Liver (tissue), 9 donors: Measurements from ENCODE around the gene NACAD. TPM values are rescaled to one million over a fixed set of nuclear protein-coding genes. Genes with fewer than 3 reads are reported as not detected.

ENCODE experiments used
- DNase-seq: peaks from one replicate; pipeline ENCODE4 v3.0.0-alpha.2; 2017; ENCODE audit warnings: low spot score
- H3K27ac ChIP-seq, 2 donors: one replicate each; pipeline ENCODE4 v1.7.0; 2013; ENCODE audit warnings: inconsistent platforms in 2 of 2, low read length in 2 of 2, control low read depth in 1 of 2, low read depth in 1 of 2, mild to moderate bottlenecking in 1 of 2
- H3K27me3 ChIP-seq, 4 donors: one replicate each; pipeline versions ENCODE4 v1.6.1 to v1.7.0; 2013; ENCODE audit warnings: low read length in 3 of 4, inconsistent platforms in 1 of 4, mild to moderate bottlenecking in 1 of 4, moderate library complexity in 1 of 4; ENCODE audit not compliant: control insufficient read depth in 4 of 4, insufficient read depth in 4 of 4
- H3K36me3 ChIP-seq, 4 donors: one replicate each; pipeline versions ENCODE4 v1.6.1 to v1.7.0; 2013; ENCODE audit warnings: low read length in 3 of 4, mild to moderate bottlenecking in 3 of 4, low read depth in 1 of 4, moderate library complexity in 1 of 4; ENCODE audit not compliant: control insufficient read depth in 4 of 4, insufficient read depth in 3 of 4
- H3K4me1 ChIP-seq, 4 donors: one replicate each; pipeline versions ENCODE4 v1.6.1 to v1.7.0; 2013; ENCODE audit warnings: low read length in 3 of 4, mild to moderate bottlenecking in 3 of 4, moderate library complexity in 1 of 4; ENCODE audit not compliant: control insufficient read depth in 4 of 4, insufficient read depth in 4 of 4
- H3K4me3 ChIP-seq, 3 donors: one replicate each; pipeline versions ENCODE4 v1.6.1 to v1.7.0; 2013; ENCODE audit warnings: low read length in 3 of 3, control low read depth in 1 of 3, low read depth in 1 of 3, mild to moderate bottlenecking in 1 of 3
- H3K9ac ChIP-seq, 2 donors: one replicate each; pipeline ENCODE4 v1.7.0; 2013; ENCODE audit warnings: low read length in 2 of 2, mild to moderate bottlenecking in 2 of 2, moderate library complexity in 2 of 2, control low read depth in 1 of 2, low read depth in 1 of 2
- H3K9me3 ChIP-seq, 4 donors: one replicate each; pipeline versions ENCODE4 v1.6.1 to v1.7.0; 2013; ENCODE audit warnings: low read length in 3 of 4; ENCODE audit not compliant: control insufficient read depth in 4 of 4
- ATF3 ChIP-seq: IDR thresholded peaks from 2 replicates; pipeline ENCODE4 v1.6.1; 2016; ENCODE audit warnings: antibody characterized with exemption
- EGR1 ChIP-seq, 2 donors: IDR thresholded peaks; 2 replicates each; pipeline ENCODE4 v1.6.1; 2016 to 2018; ENCODE audit warnings: antibody characterized with exemption in 2 of 2, low read depth in 2 of 2
- FOXA1 ChIP-seq: IDR thresholded peaks from 2 replicates; pipeline ENCODE4 v1.6.1; 2016; ENCODE audit warnings: antibody characterized with exemption
- FOXA2 ChIP-seq: IDR thresholded peaks from 2 replicates; pipeline ENCODE4 v1.6.1; 2016; ENCODE audit warnings: antibody characterized with exemption
- GABPA ChIP-seq, 2 donors: IDR thresholded peaks in 1 of 2; conservative IDR thresholded peaks in 1 of 2; 2 replicates each; pipeline ENCODE4 v1.6.1; 2016; ENCODE audit warnings: antibody characterized with exemption in 2 of 2, mild to moderate bottlenecking in 1 of 2, moderate library complexity in 1 of 2
- HNF4A ChIP-seq, 2 donors: conservative IDR thresholded peaks; 2 replicates each; pipeline ENCODE4 v1.6.1; 2016; ENCODE audit warnings: antibody characterized with exemption in 2 of 2, mild to moderate bottlenecking in 2 of 2
- HNF4G ChIP-seq: IDR thresholded peaks from 2 replicates; pipeline ENCODE4 v1.6.1; 2016; ENCODE audit warnings: antibody characterized with exemption
- JUND ChIP-seq, 2 donors: IDR thresholded peaks; 2 replicates each; pipeline ENCODE4 v1.6.1; 2016; ENCODE audit warnings: antibody characterized with exemption in 2 of 2
- MAX ChIP-seq: IDR thresholded peaks from 2 replicates; pipeline ENCODE4 v1.6.1; 2016; ENCODE audit warnings: antibody characterized with exemption
- NR2F2 ChIP-seq: IDR thresholded peaks from 2 replicates; pipeline ENCODE4 v1.6.1; 2016; ENCODE audit warnings: antibody characterized with exemption
- RAD21 ChIP-seq, 2 donors: IDR thresholded peaks; 2 replicates each; pipeline ENCODE4 v1.6.1; 2016; ENCODE audit warnings: antibody characterized with exemption in 2 of 2, mild to moderate bottlenecking in 2 of 2
- REST ChIP-seq: IDR thresholded peaks from 2 replicates; pipeline ENCODE4 v1.6.1; 2016; ENCODE audit warnings: antibody characterized with exemption, mild to moderate bottlenecking
- RXRA ChIP-seq, 2 donors: IDR thresholded peaks; 2 replicates each; pipeline ENCODE4 v1.6.1; 2017 to 2018; ENCODE audit warnings: antibody characterized with exemption in 2 of 2, mild to moderate bottlenecking in 1 of 2
- SP1 ChIP-seq: IDR thresholded peaks from 2 replicates; pipeline ENCODE4 v1.6.1; 2018; ENCODE audit warnings: antibody characterized with exemption, mild to moderate bottlenecking
- TAF1 ChIP-seq: conservative IDR thresholded peaks from 2 replicates; pipeline ENCODE4 v1.6.1; 2016; ENCODE audit warnings: antibody characterized with exemption, mild to moderate bottlenecking
- YY1 ChIP-seq: IDR thresholded peaks from 2 replicates; pipeline ENCODE4 v1.6.1; 2016; ENCODE audit warnings: antibody characterized with exemption, mild to moderate bottlenecking
- ZBTB33 ChIP-seq: IDR thresholded peaks from 2 replicates; pipeline ENCODE4 v1.6.1; 2016; ENCODE audit warnings: antibody characterized with exemption
- whole genome bisulfite sequencing: extraction: QIAGEN DNeasy Blood & Tissue Kit; methylation state at CpG from one replicate; pipeline ENCODE4 v1.1.7; 2013; 5-methylcytosine and 5-hydroxymethylcytosine counted together
- polyA plus RNA-seq, 2 donors: library from polyadenylated mRNA; stranded (reverse) in 1 of 2; unstranded in 1 of 2; fragments of 200-250 nt in 1 of 2; fragments of >200 nt in 1 of 2; fragmentation: Nextera tagmentation in 1 of 2; extraction: Ambion mirVana in 1 of 2; gene quantifications; one replicate each; pipeline versions ENCODE4 v1.2.1 to v1.2.3, GENCODE V29; 2013 to 2015
- total RNA-seq, 2 donors: library from RNA; depleted of rRNA; stranded (reverse); fragments of >200 nt; gene quantifications; one replicate each; pipeline ENCODE4 v1.2.3, GENCODE V29; 2014
- donor health status: healthy.
- donor health status: healthy.
- donor health status: healthy.
- donor health status: healthy.
- donor health status: healthy.

The NACAD gene
- total and polyA plus RNA-seq, 4 donors = 0.03 to 0.14 (median 0.09) TPM

- 91% methylated on average over 8 of the region's 8 CpGs for WGBS
- no peaks in the 10 kb centered on the region for H3K27me3 ChIP-seq
- DNase-seq = no peak
- TF ChIP-seq FOXA1 (no peak), ATF3 (no peak), NR2F2 (no peak), GABPA (IDR thresholded peaks at IDR 0.05 in 1 of 2, conservative IDR thresholded peaks at IDR 0.05 in 1 of 2) (no peak), RAD21 (IDR thresholded peaks at IDR 0.05) (no peak), TAF1 (no peak), HNF4G (no peak), RXRA (IDR thresholded peaks at IDR 0.05) (no peak), MAX (no peak), YY1 (no peak), JUND (IDR thresholded peaks at IDR 0.05) (no peak), ZBTB33 (no peak), SP1 (no peak), REST (no peak), EGR1 (IDR thresholded peaks at IDR 0.05; ENCODE audit: low read depth in 2 of 2) (no peak)
- H3K9ac ChIP-seq = no peak overlapping the region
- H3K4me3 ChIP-seq = no peak overlapping the region
- H3K36me3 ChIP-seq = no peaks in the 10 kb centered on the region
- no peaks in the 10 kb centered on the region for H3K9me3 ChIP-seq
- H3K27ac ChIP-seq = no peak overlapping the region
- peaks cover 0 to 13% (median 9%) of the 10 kb centered on the region in 4 donors for H3K4me1 ChIP-seq
Observed at GRCh38 chr7:45132708-45133320, 44.0 kb upstream of the NACAD start.

- Histone ChIP-seq H3K27ac (no peak overlapping the region), H3K36me3 (no peaks in the 10 kb centered on the region), H3K9me3 (no peaks in the 10 kb centered on the region), H3K4me3 (no peak overlapping the region), H3K27me3 (no peaks in the 10 kb centered on the region), H3K4me1 (peaks cover 0 to 13% (median 9%) of the 10 kb centered on the region in 4 donors), H3K9ac (no peak overlapping the region)
- WGBS = 90% methylated on average over 4 of the region's 4 CpGs
- DNase-seq = no peak
- TF ChIP-seq ZBTB33 (no peak), FOXA1 (no peak), HNF4A (conservative IDR thresholded peaks at IDR 0.05) (no peak), FOXA2 (no peak), SP1 (no peak), MAX (no peak), GABPA (IDR thresholded peaks at IDR 0.05 in 1 of 2, conservative IDR thresholded peaks at IDR 0.05 in 1 of 2) (no peak), NR2F2 (no peak), JUND (IDR thresholded peaks at IDR 0.05) (no peak), ATF3 (no peak), REST (no peak), EGR1 (IDR thresholded peaks at IDR 0.05; ENCODE audit: low read depth in 2 of 2) (no peak), TAF1 (no peak)
Observed at GRCh38 chr7:45131891-45132290, 43.1 kb upstream of the NACAD start.
